Retina (tissue), 1 donor: ENCODE results near the gene FOXJ2.
A peak's percentile ranks its signal among the peaks of the same experiment; 100 is the strongest.
"Not testable (repeated sequence)": the region's sequence is repeated elsewhere in the genome, so short reads cannot be mapped to it uniquely, and the experiment has no call there.

Experiments used
- DNase-seq: peaks from one replicate; pipeline ENCODE4 v3.0.0-alpha.2; 2016

Gene FOXJ2

DNA sequence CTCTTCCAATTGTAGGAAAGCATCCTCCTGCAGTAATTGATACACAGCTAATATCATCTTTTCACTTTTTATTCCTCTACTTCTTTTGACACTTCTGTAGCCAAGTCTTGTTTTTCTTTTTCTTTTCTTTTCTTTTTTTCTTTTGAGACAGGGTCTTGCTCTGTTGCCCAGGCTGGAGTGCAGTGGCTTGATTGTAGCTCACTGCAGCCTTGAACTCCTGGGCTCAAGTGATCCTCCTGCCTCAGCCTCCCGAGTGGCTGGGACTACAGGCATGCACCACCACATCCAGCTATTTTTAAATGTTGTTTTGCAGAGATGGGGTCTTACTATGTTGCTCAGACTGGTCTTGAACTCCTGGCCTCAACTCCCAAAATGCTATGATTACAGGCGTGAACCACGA, 39.3 kb downstream of the FOXJ2 start:
- not testable (repeated sequence) for DNase-seq

DNA sequence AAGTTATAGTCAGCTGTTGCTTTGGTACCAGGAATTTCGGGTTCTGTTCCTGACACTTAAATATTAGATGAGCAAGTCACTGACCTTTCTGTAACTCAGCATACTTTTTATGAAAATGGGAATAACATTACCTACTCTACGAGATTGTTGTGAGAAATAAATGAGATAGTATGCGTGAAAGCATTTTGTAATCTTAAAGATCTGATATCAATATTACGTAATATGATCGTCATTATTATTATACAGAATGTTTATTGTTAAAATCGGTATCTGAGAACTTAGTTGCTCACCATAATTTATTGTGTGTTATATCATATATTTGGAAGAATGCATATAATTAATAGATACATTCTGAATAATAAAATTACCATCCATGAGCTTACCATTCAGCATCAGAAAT, 43.4 kb downstream of the FOXJ2 start:
- no peak for DNase-seq

DNA sequence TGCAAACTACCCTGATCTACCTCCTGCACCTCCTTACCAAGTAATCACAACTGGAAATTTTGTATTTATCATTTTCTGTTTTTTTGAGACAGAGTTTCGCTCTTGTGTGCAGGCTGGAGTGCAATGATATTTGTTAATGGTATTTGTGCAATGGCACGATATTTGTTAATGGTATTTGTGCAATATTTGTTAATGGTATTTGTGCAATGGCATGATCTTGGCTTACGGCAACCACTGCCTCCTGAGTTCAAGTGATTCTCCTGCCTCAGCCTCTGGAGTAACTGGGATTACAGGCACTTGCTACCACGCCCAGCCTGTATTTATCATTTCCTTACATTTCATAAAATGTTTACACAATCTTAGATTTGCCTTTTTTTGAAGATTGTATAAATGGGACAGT, 43.9 kb downstream of the FOXJ2 start:
- DNase-seq, result no peak

DNA sequence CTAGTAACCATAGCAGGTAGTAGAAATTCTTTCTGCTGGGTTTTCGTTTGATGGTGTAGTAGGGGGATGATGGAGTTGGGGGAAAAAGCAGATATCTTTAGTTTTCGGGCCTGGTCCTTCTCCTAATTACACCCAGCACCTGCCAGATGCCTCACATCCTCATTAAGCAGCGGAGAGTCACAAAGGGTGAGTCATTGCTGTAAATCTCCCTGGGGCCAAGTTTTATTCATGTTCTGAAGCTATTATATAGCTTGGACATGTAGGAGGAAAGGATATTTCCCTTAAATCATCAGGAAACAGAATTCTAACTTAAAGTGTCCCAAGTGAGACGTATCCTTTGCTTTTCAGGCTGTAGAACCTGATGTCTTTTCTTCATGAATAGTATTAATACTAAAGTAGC, 44.7 kb downstream of the FOXJ2 start:
- DNase-seq, result no peak

DNA sequence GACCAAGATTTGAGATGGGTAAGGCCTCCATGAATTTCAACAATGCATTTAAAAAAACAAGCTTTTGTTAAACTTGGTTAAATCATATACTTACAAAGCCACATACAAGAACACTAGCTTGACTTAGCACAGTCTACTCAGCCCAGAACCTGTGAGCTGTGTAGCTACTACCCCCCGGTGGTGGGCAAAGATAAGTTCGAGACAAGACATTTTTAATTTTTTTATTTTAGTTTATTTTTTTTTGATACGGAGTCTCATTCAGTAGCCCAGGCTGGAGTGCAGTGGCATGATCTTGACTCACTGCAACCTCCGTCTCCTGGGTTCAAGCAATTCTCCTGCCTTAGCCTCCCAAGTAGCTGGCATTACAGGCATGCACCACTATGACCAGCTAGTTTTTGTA, 45.9 kb downstream of the FOXJ2 start:
- no peak for DNase-seq

DNA sequence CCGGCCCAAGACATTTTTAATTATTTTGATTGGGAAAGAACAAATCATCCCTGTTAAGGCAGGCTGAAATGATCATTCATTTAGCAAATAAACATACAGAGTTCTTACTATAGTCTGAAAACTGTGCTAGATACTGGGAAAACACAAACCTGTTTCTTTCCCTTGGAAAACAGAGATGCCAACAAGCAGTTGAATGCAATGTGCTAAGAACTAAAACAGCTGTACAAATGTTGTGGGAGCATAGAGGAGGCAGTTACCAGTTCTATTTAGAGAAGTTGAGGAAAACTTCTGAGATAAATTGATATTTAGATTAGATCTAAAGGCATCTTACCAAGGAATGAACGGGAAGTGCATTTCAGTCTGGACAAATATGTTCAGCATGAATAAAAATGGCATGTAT, 46.4 kb downstream of the FOXJ2 start:
- DNase-seq, result no peak

DNA sequence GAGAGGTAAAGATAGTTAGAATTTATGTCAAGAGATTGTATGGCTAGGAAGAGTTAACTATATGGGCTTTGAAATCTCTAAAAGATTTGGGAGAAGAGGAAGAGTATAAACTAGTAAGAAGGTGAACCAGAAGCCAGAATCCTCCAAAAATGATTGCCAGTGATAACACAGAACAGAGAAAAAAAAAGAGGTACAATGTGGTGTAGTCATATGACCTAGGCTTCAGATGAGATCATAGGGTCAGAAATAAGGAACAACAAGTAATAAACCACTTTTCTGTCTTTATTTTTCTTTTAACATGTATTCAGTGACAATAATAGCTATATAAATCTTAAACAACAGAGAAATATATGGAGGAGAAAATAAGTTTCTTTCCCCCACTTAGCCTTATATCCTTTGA, 47.6 kb downstream of the FOXJ2 start:
- DNase-seq, result no peak

DNA sequence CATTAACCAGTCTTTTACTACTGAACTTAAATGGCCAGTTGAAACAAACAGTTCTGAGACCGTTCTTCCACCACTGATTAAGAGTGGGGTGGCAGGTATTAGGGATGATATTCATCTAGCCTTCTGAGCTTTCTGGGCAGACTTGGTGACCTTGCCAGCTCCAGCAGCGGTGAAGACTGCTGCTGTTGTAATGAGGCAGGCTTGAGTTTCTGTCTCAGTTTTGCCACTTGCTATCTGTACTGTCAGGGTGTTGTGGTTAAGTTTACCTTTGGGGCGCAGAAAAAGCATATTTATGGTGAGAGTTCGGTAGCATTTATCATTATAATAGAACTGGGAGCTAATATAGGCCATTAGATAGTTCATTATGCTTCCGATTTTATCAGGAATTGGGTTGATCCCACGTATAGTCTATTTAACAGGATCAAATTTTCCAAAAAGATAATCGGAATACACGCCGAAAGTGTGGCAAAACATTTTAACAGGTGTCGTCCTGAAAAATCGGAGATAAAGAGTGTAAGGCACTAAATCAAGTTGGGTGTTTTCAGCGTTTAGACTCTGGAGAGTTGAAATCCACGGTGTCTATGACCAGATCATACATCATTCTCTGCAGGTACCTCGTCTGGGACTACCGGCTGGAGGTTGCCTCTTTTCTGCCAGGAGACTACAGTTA, 48.9 kb downstream of the FOXJ2 start:
- DNase-seq, result peak; percentile 43

DNA sequence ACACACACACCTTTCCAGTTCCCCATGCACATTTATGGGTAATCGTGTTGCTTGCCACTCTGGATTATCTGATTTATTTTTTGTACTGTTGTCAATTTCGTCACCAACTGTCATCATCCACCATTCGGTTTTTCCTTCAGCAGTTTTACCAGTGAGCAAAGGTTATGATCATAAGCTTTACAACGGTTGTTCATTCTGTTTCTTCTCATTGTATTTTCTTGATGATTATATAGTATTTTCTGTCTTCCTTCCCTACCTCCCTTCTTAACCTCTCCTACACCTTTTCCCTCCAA, 50.2 kb downstream of the FOXJ2 start:
- no peak for DNase-seq

DNA sequence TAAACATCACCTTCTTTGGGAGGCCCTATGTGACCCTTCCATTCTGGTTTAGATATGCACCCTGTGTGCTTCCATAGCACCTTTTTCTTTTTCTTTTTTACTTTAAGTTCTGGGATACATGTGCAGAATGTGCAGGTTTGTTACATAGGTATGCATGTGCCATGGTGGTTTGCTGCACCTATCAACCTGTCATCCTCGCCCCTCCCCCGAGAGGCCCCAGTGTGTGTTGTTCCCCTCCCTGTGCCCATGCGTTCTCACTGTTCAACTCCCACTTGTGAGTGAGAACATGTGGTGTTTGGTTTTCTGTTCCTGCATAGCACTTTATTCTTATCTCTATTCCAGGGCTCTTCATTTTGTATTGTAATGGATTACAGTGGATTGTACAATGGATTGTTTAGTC, 51.8 kb downstream of the FOXJ2 start:
- DNase-seq, result not testable (repeated sequence)

DNA sequence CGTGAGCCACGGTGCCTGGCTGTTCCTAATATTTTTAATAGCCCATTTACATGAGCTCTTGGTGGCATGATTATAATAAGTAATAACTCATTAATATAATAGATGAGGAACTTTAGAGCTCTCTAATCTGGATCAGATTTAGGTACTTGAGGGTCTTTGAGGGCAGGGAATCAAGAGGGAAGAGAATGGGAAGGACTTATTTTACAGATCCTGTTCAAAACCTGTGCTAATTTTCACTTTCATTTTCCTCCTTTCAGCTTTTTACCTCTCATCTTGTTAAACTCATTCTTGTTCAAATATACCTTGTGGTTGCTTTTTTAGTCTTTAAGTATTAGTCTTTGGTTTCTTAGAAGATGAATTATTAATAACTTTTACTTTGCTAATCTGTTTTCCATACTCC, 55.1 kb downstream of the FOXJ2 start:
- no peak for DNase-seq

DNA sequence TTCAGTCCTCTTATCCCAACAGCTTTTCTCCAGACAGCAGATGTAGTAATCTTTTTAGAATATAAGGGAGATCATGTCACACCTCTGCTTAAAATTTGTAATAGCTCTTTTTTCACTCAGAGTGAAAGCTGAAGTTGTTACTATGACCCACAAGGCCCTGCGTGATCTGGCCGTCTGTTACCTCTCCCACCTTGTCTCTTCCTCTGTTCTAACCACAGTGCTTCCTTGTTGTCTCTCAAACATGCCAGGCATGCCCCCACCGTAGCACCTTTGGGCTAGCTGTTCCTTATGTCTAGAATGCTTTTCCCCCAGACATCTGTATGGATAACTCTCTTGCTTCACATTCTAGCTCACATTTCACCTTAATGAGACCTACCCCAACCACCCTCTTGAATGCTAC, 56.1 kb downstream of the FOXJ2 start:
- DNase-seq, result no peak

DNA sequence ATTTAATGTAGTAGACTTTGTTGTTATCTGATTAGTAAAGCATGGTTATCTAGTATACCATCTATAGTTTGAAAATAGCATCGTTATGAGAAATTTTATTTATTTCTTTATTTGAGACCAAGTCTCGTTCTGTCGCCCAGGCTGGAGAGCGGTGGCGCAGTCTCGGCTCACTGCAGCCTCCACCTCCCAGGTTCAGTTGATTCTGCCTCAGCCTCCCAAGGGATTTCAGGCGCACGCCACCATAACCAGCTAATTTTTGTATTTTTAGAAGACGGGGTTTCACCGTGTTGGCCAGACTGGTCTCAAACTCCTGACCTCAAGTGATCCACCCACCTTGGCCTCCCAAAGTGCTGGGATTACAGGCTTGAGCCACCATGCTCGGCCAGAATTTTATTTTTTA, 56.8 kb downstream of the FOXJ2 start:
- not testable (repeated sequence) for DNase-seq

DNA sequence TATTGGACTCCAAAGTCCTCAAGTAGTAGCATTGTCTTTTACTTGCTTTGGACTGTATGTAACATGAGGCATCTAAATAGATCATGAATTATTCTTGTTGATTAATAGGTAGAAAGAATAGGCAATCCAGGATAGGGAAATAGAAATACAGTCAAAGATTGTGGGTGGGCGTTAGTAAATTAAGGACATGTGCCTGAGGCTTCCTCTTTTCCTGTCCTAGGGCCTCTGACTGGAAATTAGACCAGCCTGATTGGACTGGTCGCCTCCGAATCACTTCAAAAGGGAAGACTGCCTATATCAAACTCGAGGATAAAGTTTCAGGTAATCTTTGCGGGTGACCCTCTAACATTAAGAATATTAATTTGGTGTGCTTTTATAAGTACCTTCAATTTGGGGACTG, 57.2 kb downstream of the FOXJ2 start:
- no peak for DNase-seq

DNA sequence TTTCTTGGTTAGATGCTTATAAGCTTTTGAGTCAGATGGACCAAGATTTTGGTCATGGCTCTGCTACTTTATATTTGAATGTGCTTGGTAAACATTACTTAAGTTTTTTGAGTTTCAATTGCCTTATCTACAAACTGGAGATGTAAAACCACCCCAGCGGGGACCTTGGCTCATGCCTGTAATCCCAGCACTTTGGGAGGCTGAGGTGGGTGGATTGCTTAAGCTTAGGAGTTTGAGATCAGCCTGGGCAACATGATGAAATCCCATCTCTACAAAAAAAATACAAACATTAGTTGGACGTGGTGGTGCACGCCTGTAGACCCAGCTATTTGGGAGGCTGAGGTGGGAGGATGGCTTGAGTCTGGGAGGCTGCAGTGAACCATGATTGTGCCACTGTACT, 60.8 kb downstream of the FOXJ2 start:
- no peak for DNase-seq

DNA sequence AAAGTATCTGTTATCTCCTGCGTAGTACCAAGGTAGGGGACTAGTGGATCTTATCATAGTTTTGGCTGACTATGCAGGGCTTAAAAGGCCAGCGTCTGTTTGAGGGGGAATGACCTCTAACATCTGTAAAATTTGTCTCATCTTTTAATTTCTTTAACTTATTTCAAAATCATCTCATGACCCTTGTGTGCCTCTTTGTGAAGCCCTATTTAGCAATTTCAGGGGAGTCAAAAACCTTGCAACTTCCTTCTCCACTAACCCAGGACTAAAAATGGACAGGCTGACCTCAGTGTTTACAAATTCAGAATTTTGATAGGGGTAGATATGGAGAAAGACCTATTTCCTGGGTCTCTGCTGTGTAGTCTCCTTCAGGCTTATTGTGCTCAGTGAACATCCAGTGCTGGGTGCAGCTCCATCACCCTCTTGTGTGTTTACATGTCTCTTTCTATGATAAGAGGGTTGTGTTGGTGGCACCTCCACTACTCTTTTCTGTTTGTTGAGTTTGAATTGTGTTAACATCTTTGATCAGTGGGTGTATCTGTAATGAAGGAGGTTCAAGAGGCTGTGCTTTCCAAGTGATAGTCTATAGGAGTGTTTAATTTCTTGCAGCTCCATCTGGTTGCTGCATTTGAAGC, 63.9 kb downstream of the FOXJ2 start:
- no peak for DNase-seq

DNA sequence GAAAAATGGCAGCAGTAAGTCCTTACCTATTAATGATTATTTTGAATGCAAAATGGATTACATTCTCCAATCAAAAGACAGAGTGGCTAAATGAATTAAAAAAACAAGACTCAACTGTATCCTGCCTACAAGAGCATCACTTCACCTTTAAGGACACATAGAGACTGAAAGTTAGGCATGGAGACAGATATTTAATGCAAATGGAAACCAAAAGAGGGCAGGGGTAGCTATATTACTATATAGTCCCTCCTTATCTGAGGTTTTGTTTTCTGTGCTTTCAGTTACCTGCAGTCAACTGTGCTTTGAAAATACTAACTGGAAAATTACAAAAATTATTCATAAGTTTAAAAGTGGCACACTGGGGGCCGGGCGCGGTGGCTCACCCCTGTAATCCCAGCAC, 66.7 kb downstream of the FOXJ2 start:
- no peak for DNase-seq
